ENCODE results near the gene PSMG3. TPM values are rescaled to one million over a fixed set of nuclear protein-coding genes. Genes with fewer than 3 reads are reported as not detected.

The PSMG3 gene
- total and polyA plus RNA-seq, 2 donors from 2014 or later = 29.7 to 66.6 TPM

- H3K27ac ChIP-seq (ENCODE audit: low read depth in 2 of 2, low read length in 2 of 2) = no peak overlapping the region
- intact Hi-C loops (cut with DNase I) = no loop called here
- FAIRE-seq (no peak), DNase-seq (peak in 2 of 5 donors; percentile 46 to 75)
- H3K36me3 ChIP-seq (ENCODE audit: control insufficient read depth in 2 of 3, insufficient read depth in 3 of 3, low read length in 3 of 3) = peaks cover 0 to 3% (median 0%) of the 10 kb centered on the region in 3 donors
- H3K9me3 ChIP-seq (ENCODE audit: control insufficient read depth in 2 of 3, insufficient read depth in 1 of 3, low read length in 3 of 3) = no peaks in the 10 kb centered on the region
- peaks cover 0 to 8% (median 0%) of the 10 kb centered on the region in 3 donors for H3K4me1 ChIP-seq (ENCODE audit: control insufficient read depth in 2 of 3, insufficient read depth in 2 of 3, low read depth in 1 of 3, low read length in 3 of 3)
- no peak overlapping the region for H3K9ac ChIP-seq (ENCODE audit: low read length in 3 of 3)
- no peaks in the 10 kb centered on the region for H3K27me3 ChIP-seq (ENCODE audit: control insufficient read depth, insufficient read depth, low read length)
- no peak overlapping the region for H3K4me3 ChIP-seq (ENCODE audit: low read length in 3 of 3)
- no peak for TF ChIP-seq CTCF (IDR thresholded peaks at IDR 0.05; ENCODE audit: borderline replicate concordance, extremely low read depth, insufficient read depth)
These were observed 22.7 kb downstream of the PSMG3 start for GRCh38 chr7:1546909-1547776.

- Histone ChIP-seq H3K27ac (ENCODE audit: low read depth in 2 of 2, low read length in 2 of 2) (no peak overlapping the region), H3K9ac (ENCODE audit: low read length in 3 of 3) (no peak overlapping the region), H3K36me3 (ENCODE audit: control insufficient read depth in 2 of 3, insufficient read depth in 3 of 3, low read length in 3 of 3) (peaks cover 0 to 3% (median 0%) of the 10 kb centered on the region in 3 donors), H3K27me3 (ENCODE audit: control insufficient read depth, insufficient read depth, low read length) (no peaks in the 10 kb centered on the region), H3K4me1 (ENCODE audit: control insufficient read depth in 2 of 3, insufficient read depth in 2 of 3, low read depth in 1 of 3, low read length in 3 of 3) (peaks cover 0 to 8% (median 0%) of the 10 kb centered on the region in 3 donors), H3K4me3 (ENCODE audit: low read length in 3 of 3) (no peak overlapping the region), H3K9me3 (ENCODE audit: control insufficient read depth in 2 of 3, insufficient read depth in 1 of 3, low read length in 3 of 3) (no peaks in the 10 kb centered on the region)
- intact Hi-C loops (cut with DNase I) = no loop called here
- DNase-seq (peak in 1 of 5 donors; percentile 43), FAIRE-seq (no peak)
- no peak for TF ChIP-seq CTCF (IDR thresholded peaks at IDR 0.05; ENCODE audit: borderline replicate concordance, extremely low read depth, insufficient read depth)
These were observed 23.4 kb downstream of the PSMG3 start for GRCh38 chr7:1546274-1546908.

GRCh38 chr7:1545417-1546246 lies 24.2 kb downstream of the PSMG3 start:
- no peak overlapping the region for H3K27ac ChIP-seq (ENCODE audit: low read depth in 2 of 2, low read length in 2 of 2)
- H3K36me3 ChIP-seq (ENCODE audit: control insufficient read depth in 2 of 3, insufficient read depth in 3 of 3, low read length in 3 of 3) = peaks cover 0 to 3% (median 0%) of the 10 kb centered on the region in 3 donors
- DNase-seq (peak in 1 of 5 donors; percentile 49), FAIRE-seq (no peak)
- H3K4me1 ChIP-seq (ENCODE audit: control insufficient read depth in 2 of 3, insufficient read depth in 2 of 3, low read depth in 1 of 3, low read length in 3 of 3) = peaks cover 0 to 8% (median 0%) of the 10 kb centered on the region in 3 donors
- no peaks in the 10 kb centered on the region for H3K9me3 ChIP-seq (ENCODE audit: control insufficient read depth in 2 of 3, insufficient read depth in 1 of 3, low read length in 3 of 3)
- H3K9ac ChIP-seq (ENCODE audit: low read length in 3 of 3) = no peak overlapping the region
- H3K27me3 ChIP-seq (ENCODE audit: control insufficient read depth, insufficient read depth, low read length) = no peaks in the 10 kb centered on the region
- intact Hi-C loops (cut with DNase I) = no loop called here
- H3K4me3 ChIP-seq (ENCODE audit: low read length in 3 of 3) = no peak overlapping the region
- no peak for TF ChIP-seq CTCF (IDR thresholded peaks at IDR 0.05; ENCODE audit: borderline replicate concordance, extremely low read depth, insufficient read depth)

All from kidney (tissue), 14 donors.